GM23338 (cell line): ENCODE data around the gene SLC45A1. TPM values are rescaled to one million over a fixed set of nuclear protein-coding genes. Genes with fewer than 3 reads are reported as not detected.
A peak's percentile ranks its signal among the peaks of the same experiment; 100 is the strongest.

ENCODE experiments used
- ATAC-seq: fragments of 200-7000 bp; cut with Tn5 transposase; 3 replicates; pipeline ENCODE4 v1.9.1; 2020
- DNase-seq: peaks from one replicate; pipeline ENCODE4 v3.0.0-alpha.2; 2015; ENCODE audit warnings: low spot score
- H2AFZ ChIP-seq: fragments of 200-600 bp; sonication (generic); 2 replicates; pipeline ENCODE4 v1.8.0; 2016; ENCODE audit warnings: antibody characterized with exemption, mild to moderate bottlenecking, moderate library complexity
- H3F3A ChIP-seq: fragments of 200-600 bp; sonication (generic); replicated peaks from 2 replicates; pipeline ENCODE4 v1.8.0; 2017; ENCODE audit warnings: antibody characterized with exemption, mixed run types, low read depth
- H3K27ac ChIP-seq: fragments of 200-600 bp; sonication (generic); 2 replicates; pipeline ENCODE4 v1.6.1; 2016; ENCODE audit warnings: low read depth
- H3K27me3 ChIP-seq: fragments of 200-600 bp; sonication (generic); 2 replicates; pipeline ENCODE4 v1.8.0; 2016; ENCODE audit warnings: mild to moderate bottlenecking, mixed run types, moderate library complexity; ENCODE audit not compliant: insufficient read depth
- H3K36me3 ChIP-seq: fragments of 200-600 bp; sonication (generic); 2 replicates; pipeline ENCODE4 v1.8.0; 2016; ENCODE audit warnings: mild to moderate bottlenecking; ENCODE audit not compliant: insufficient read depth
- H3K4me1 ChIP-seq: fragments of 200-600 bp; sonication (generic); 2 replicates; pipeline ENCODE4 v1.8.0; 2016; ENCODE audit warnings: mild to moderate bottlenecking, moderate library complexity; ENCODE audit not compliant: insufficient read depth
- H3K4me2 ChIP-seq: fragments of 200-600 bp; sonication (generic); 2 replicates; pipeline ENCODE4 v1.7.1; 2017; ENCODE audit warnings: mixed run types
- H3K4me3 ChIP-seq: fragments of 200-600 bp; sonication (generic); 2 replicates; pipeline ENCODE4 v1.6.1; 2016; ENCODE audit warnings: mixed run types
- H3K79me2 ChIP-seq: fragments of 200-600 bp; sonication (generic); replicated peaks from 2 replicates; pipeline ENCODE4 v1.8.0; 2017; ENCODE audit warnings: mild to moderate bottlenecking; ENCODE audit not compliant: insufficient read depth
- H3K9me2 ChIP-seq: fragments of 200-600 bp; sonication (generic); 2 replicates; pipeline ENCODE4 v1.8.0; 2017; ENCODE audit not compliant: insufficient read depth
- H4K20me1 ChIP-seq: fragments of 200-600 bp; sonication (generic); replicated peaks from 2 replicates; pipeline ENCODE4 v1.8.0; 2017; ENCODE audit warnings: mild to moderate bottlenecking; ENCODE audit not compliant: insufficient read depth
- H3K27ac Mint-ChIP-seq: 2 replicates; pipeline ENCODE4 v1.8.0; 2020; ENCODE audit warnings: inconsistent platforms, mild to moderate bottlenecking, moderate library complexity, mixed read lengths
- H3K27me3 Mint-ChIP-seq: 3 replicates; pipeline ENCODE4 v1.8.0; 2022; ENCODE audit warnings: low read depth, mild to moderate bottlenecking, moderate library complexity, mixed read lengths, inconsistent platforms; ENCODE audit not compliant: insufficient read depth, poor library complexity
- H3K36me3 Mint-ChIP-seq: 3 replicates; pipeline ENCODE4 v1.8.0; 2021; ENCODE audit warnings: low read depth, mild to moderate bottlenecking, inconsistent platforms, moderate library complexity, mixed read lengths
- H3K4me1 Mint-ChIP-seq: 3 replicates; pipeline ENCODE4 v1.8.0; 2020; ENCODE audit warnings: mild to moderate bottlenecking, inconsistent platforms, mixed read lengths
- H3K4me3 Mint-ChIP-seq: 3 replicates; pipeline ENCODE4 v1.8.0; 2021; ENCODE audit warnings: moderate library complexity, mild to moderate bottlenecking, inconsistent platforms, mixed read lengths
- H3K9me3 Mint-ChIP-seq: 3 replicates; pipeline ENCODE4 v1.8.0; 2020; ENCODE audit warnings: moderate library complexity, mild to moderate bottlenecking, inconsistent platforms, mixed read lengths
- CREB1 ChIP-seq: fragments of 250-450 bp; sonication (Bioruptor Pico); IDR thresholded peaks from 2 replicates; pipeline ENCODE4 v1.5.0; 2020; ENCODE audit warnings: low read depth, mild to moderate bottlenecking, moderate library complexity
- EZH2 ChIP-seq: fragments of 200-600 bp; sonication (generic); IDR thresholded peaks from one replicate; pipeline ENCODE4 v1.8.0; 2017; ENCODE audit warnings: antibody characterized with exemption, mild to moderate bottlenecking, low read depth; ENCODE audit not compliant: unreplicated experiment
- EZH2phosphoT487 ChIP-seq: fragments of 200-600 bp; sonication (generic); IDR thresholded peaks from one replicate; pipeline ENCODE4 v1.8.1; 2018; ENCODE audit warnings: antibody characterized with exemption; ENCODE audit not compliant: unreplicated experiment
- JUNB ChIP-seq: IDR thresholded peaks from one replicate; pipeline ENCODE4 v1.6.1; 2016; ENCODE audit warnings: antibody characterized with exemption; ENCODE audit not compliant: unreplicated experiment
- NANOG ChIP-seq: IDR thresholded peaks from 2 replicates; pipeline ENCODE4 v1.6.1; 2016; ENCODE audit warnings: antibody characterized with exemption, borderline replicate concordance
- POLR2AphosphoS5 ChIP-seq: IDR thresholded peaks from 2 replicates; pipeline ENCODE4 v1.6.1; 2016; ENCODE audit warnings: antibody characterized with exemption, low read depth
- STAT1 ChIP-seq: IDR thresholded peaks from one replicate; pipeline ENCODE4 v1.6.1; 2016; ENCODE audit warnings: antibody characterized with exemption; ENCODE audit not compliant: unreplicated experiment
- ZNF114 ChIP-seq: fragments of 250-450 bp; sonication (Bioruptor Pico); IDR thresholded peaks from 2 replicates; pipeline ENCODE4 v1.5.0; 2020; ENCODE audit warnings: mild to moderate bottlenecking, moderate library complexity
- ZNF331 ChIP-seq: fragments of 250-450 bp; sonication (Bioruptor Pico); IDR thresholded peaks from 2 replicates; pipeline ENCODE4 v1.5.0; 2020; ENCODE audit warnings: low read depth, mild to moderate bottlenecking, moderate library complexity
- polyA plus RNA-seq: library from polyadenylated mRNA; unstranded; fragments of >200 nt; fragmentation: Nextera tagmentation; extraction: Ambion mirVana; gene quantifications from 2 replicates; pipeline ENCODE4 v1.2.1, GENCODE V29; 2016
- total RNA-seq: library from RNA; depleted of rRNA; stranded (reverse); fragments of >200 nt; shearing (Covaris generic); gene quantifications from 2 replicates; pipeline ENCODE4 v1.2.3, GENCODE V29; 2014
- TF ChIP-seq, protein P1 (sequence below): IDR thresholded peaks from 2 replicates; pipeline ENCODE4 v1.6.1; 2016; ENCODE audit warnings: antibody characterized with exemption
- TF ChIP-seq, protein P2 (sequence below): IDR thresholded peaks from one replicate; pipeline ENCODE4 v1.6.1; 2018; ENCODE audit warnings: antibody characterized with exemption; ENCODE audit not compliant: unreplicated experiment
- TF ChIP-seq, protein P3 (sequence below), 2 experiments: fragments of 200-600 bp in 1 of 2; sonication (generic) in 1 of 2; conservative IDR thresholded peaks; 2 replicates each; pipeline versions ENCODE4 v1.5.1 to v1.6.1; 2016 to 2017; ENCODE audit warnings: antibody characterized with exemption in 2 of 2, low read depth in 2 of 2, mild to moderate bottlenecking in 2 of 2, moderate library complexity in 1 of 2

The SLC45A1 gene
- total and polyA plus RNA-seq, 2 experiments from 2014 or later, result 1.3 to 2.3 TPM

DNA sequence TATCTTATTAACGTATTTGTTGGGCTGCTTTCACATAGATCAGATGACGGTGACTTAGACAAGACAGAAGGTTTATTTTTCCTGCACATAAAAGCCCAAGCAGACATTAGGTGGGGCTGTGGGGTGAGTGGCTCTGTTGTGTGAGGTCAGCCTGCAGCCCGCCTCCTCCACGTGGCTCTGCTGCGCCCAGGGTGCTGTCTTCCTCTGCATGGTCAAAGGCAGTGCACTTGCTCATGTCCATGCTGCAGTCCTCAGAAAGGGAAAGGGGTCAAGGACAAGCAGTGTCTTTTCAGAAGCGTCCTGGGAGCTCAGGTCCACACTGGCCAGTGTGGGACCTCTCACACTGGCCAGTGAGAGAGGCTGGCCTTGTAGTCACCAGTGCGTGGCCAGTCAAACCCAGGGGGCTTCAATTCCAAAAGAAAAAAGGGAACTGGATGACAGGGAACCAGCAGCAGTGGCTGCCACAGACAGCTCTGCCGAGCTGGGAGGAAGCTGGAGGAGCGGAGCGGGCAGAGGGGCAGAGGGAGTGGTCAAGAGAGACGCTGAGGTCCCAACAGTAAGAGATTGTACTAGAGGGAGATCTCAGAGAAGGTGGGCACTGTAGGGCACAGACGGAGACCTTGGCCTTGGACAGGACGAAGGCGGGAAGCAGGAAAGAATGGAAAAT lies 35.9 kb upstream of the SLC45A1 start:
- Histone ChIP-seq H3F3A (0 out of 2 replicates have a peak, but pooled peaks cover 3% of the 10 kb centered on the region), H3K9me2 (0 out of 2 replicates have a peak, but pooled peaks cover 4% of the 10 kb centered on the region), H3K4me3 (no peak overlapping the region), H3K4me1 (no peaks in the 10 kb centered on the region), H3K27me3 (no peaks in the 10 kb centered on the region), H3K36me3 (peaks cover 5% of the 10 kb centered on the region; the same call in 1 of the 2 replicates), H4K20me1 (no peaks in the 10 kb centered on the region), H3K4me2 (no peak overlapping the region), H3K27ac (no peak overlapping the region), H3K79me2 (no peaks in the 10 kb centered on the region), H2AFZ (peak overlapping the region; percentile 91)
- DNase-seq, result no peak
- no peak overlapping the region for H3K4me3 Mint-ChIP-seq
- H3K4me1 Mint-ChIP-seq, result peaks cover 17% of the 10 kb centered on the region
- H3K27me3 Mint-ChIP-seq, result peaks cover 9% of the 10 kb centered on the region
- H3K9me3 Mint-ChIP-seq, result no peaks in the 10 kb centered on the region; the same call in 1 of the 3 replicates
- peak; percentile 22; the same call in 2 of the 3 replicates for ATAC-seq
- TF ChIP-seq CREB1 (CRISPR knock-in tag) (no peak), POLR2AphosphoS5 (no peak), STAT1 (no peak), NANOG (no peak), ZNF114 (CRISPR knock-in tag) (no peak)
- no peak overlapping the region for H3K27ac Mint-ChIP-seq
- H3K36me3 Mint-ChIP-seq, result peaks cover 1% of the 10 kb centered on the region; the same call in 2 of the 3 replicates

DNA sequence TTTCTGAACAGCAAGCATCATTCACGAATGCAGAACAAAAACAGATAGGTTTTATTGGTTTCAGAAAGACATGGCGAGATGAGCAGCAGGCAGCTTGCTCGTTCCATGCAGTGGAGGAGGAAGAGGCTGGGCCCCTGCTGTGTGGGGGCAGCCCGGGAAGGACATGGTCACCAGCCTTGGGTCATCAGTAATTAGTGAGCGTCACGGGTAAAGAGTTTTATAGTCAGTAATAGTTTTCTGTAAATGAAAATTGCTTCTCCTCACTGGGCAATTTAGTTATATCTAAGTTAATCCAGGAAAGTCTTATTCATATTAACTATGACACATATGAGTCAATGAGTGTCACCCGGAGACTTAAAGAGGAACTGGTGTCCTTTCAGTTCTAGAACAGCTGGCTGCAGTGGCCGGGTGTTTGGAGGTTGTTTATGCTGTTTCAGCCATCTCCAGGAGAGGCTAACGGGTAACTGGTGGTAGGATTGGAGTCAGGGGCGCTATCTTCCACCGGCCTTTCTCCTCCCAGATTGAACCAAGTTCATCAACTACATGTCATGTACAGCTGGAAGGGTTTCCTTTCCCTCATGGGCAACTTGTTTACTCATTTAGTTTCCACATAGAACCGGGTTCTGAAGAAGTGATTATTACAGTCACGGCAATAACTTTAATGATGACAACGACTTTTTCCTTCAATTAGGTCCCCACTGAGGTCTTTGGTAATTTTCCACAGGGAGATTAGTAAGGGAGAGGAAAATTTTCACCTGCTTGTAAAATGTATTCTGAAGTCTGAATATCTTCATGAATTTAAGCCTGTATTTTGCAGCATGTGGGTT lies 34.6 kb upstream of the SLC45A1 start:
- H3K27ac ChIP-seq, result no peak overlapping the region
- 0 out of 2 replicates have a peak, but pooled peaks cover 4% of the 10 kb centered on the region for H3K9me2 ChIP-seq
- Mint-ChIP-seq H3K4me3 (no peak overlapping the region), H3K9me3 (no peaks in the 10 kb centered on the region), H3K27ac (no peak overlapping the region), H3K4me1 (peaks cover 17% of the 10 kb centered on the region), H3K36me3 (no peaks in the 10 kb centered on the region), H3K27me3 (peaks cover 9% of the 10 kb centered on the region)
- ATAC-seq (no peak), DNase-seq (no peak)
- H3K4me1 ChIP-seq, result no peaks in the 10 kb centered on the region
- H3K36me3 ChIP-seq, result peaks cover 5% of the 10 kb centered on the region; the same call in 1 of the 2 replicates
- H3F3A ChIP-seq, result 0 out of 2 replicates have a peak, but pooled peaks cover 3% of the 10 kb centered on the region
- no peaks in the 10 kb centered on the region for H4K20me1 ChIP-seq
- H3K4me2 ChIP-seq, result no peak overlapping the region
- no peaks in the 10 kb centered on the region for H3K27me3 ChIP-seq
- H3K4me3 ChIP-seq, result no peak overlapping the region
- peak overlapping the region; percentile 91; the same call in 1 of the 2 replicates for H2AFZ ChIP-seq
- H3K79me2 ChIP-seq, result no peaks in the 10 kb centered on the region
- TF ChIP-seq STAT1, result no peak
- TF ChIP-seq, protein P1, sequence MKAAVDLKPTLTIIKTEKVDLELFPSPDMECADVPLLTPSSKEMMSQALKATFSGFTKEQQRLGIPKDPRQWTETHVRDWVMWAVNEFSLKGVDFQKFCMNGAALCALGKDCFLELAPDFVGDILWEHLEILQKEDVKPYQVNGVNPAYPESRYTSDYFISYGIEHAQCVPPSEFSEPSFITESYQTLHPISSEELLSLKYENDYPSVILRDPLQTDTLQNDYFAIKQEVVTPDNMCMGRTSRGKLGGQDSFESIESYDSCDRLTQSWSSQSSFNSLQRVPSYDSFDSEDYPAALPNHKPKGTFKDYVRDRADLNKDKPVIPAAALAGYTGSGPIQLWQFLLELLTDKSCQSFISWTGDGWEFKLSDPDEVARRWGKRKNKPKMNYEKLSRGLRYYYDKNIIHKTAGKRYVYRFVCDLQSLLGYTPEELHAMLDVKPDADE, result no peak
- no peak for TF ChIP-seq ZNF331 (CRISPR knock-in tag)
- no peak for TF ChIP-seq NANOG
- TF ChIP-seq EZH2phosphoT487, result no peak
- TF ChIP-seq EZH2, result no peak
- no peak for TF ChIP-seq POLR2AphosphoS5
- TF ChIP-seq, protein P2, sequence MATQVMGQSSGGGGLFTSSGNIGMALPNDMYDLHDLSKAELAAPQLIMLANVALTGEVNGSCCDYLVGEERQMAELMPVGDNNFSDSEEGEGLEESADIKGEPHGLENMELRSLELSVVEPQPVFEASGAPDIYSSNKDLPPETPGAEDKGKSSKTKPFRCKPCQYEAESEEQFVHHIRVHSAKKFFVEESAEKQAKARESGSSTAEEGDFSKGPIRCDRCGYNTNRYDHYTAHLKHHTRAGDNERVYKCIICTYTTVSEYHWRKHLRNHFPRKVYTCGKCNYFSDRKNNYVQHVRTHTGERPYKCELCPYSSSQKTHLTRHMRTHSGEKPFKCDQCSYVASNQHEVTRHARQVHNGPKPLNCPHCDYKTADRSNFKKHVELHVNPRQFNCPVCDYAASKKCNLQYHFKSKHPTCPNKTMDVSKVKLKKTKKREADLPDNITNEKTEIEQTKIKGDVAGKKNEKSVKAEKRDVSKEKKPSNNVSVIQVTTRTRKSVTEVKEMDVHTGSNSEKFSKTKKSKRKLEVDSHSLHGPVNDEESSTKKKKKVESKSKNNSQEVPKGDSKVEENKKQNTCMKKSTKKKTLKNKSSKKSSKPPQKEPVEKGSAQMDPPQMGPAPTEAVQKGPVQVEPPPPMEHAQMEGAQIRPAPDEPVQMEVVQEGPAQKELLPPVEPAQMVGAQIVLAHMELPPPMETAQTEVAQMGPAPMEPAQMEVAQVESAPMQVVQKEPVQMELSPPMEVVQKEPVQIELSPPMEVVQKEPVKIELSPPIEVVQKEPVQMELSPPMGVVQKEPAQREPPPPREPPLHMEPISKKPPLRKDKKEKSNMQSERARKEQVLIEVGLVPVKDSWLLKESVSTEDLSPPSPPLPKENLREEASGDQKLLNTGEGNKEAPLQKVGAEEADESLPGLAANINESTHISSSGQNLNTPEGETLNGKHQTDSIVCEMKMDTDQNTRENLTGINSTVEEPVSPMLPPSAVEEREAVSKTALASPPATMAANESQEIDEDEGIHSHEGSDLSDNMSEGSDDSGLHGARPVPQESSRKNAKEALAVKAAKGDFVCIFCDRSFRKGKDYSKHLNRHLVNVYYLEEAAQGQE, result no peak
- TF ChIP-seq, protein P3, sequence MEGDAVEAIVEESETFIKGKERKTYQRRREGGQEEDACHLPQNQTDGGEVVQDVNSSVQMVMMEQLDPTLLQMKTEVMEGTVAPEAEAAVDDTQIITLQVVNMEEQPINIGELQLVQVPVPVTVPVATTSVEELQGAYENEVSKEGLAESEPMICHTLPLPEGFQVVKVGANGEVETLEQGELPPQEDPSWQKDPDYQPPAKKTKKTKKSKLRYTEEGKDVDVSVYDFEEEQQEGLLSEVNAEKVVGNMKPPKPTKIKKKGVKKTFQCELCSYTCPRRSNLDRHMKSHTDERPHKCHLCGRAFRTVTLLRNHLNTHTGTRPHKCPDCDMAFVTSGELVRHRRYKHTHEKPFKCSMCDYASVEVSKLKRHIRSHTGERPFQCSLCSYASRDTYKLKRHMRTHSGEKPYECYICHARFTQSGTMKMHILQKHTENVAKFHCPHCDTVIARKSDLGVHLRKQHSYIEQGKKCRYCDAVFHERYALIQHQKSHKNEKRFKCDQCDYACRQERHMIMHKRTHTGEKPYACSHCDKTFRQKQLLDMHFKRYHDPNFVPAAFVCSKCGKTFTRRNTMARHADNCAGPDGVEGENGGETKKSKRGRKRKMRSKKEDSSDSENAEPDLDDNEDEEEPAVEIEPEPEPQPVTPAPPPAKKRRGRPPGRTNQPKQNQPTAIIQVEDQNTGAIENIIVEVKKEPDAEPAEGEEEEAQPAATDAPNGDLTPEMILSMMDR (conservative IDR thresholded peaks at IDR 0.05; ENCODE audit: low read depth in 2 of 2), result no peak
- no peak for TF ChIP-seq JUNB
- TF ChIP-seq ZNF114 (CRISPR knock-in tag), result no peak
